ENCODE data around the gene STAT3. TPM values are rescaled to one million over a fixed set of nuclear protein-coding genes. Genes with fewer than 3 reads are reported as not detected.

The STAT3 gene
- total and polyA plus RNA-seq, 9 of the 15 experiments (the other 6 are each of a cell fraction or from before 2014, with no cell fraction given) = 90.0 to 179 (median 114) TPM

GRCh38 chr17:42276609-42277341 lies 111.5 kb downstream of the STAT3 start (continued):
- TF ChIP-seq TBP (optimal IDR thresholded peaks at IDR 0.05; ENCODE audit: low read depth, low read length) = peak; percentile 21
- peak; percentile 62; the same call in 1 of the 2 replicates for TF ChIP-seq CREM (IDR thresholded peaks at IDR 0.05; ENCODE audit: low read depth)
- TF ChIP-seq KDM1A (IDR thresholded peaks at IDR 0.05) = no peak
- TF ChIP-seq, protein P1, sequence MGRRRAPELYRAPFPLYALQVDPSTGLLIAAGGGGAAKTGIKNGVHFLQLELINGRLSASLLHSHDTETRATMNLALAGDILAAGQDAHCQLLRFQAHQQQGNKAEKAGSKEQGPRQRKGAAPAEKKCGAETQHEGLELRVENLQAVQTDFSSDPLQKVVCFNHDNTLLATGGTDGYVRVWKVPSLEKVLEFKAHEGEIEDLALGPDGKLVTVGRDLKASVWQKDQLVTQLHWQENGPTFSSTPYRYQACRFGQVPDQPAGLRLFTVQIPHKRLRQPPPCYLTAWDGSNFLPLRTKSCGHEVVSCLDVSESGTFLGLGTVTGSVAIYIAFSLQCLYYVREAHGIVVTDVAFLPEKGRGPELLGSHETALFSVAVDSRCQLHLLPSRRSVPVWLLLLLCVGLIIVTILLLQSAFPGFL (CRISPR knock-in tag; IDR thresholded peaks at IDR 0.05) = no peak
- no peak for TF ChIP-seq FOXO4 (CRISPR knock-in tag; IDR thresholded peaks at IDR 0.05)
- TF ChIP-seq, protein P2, sequence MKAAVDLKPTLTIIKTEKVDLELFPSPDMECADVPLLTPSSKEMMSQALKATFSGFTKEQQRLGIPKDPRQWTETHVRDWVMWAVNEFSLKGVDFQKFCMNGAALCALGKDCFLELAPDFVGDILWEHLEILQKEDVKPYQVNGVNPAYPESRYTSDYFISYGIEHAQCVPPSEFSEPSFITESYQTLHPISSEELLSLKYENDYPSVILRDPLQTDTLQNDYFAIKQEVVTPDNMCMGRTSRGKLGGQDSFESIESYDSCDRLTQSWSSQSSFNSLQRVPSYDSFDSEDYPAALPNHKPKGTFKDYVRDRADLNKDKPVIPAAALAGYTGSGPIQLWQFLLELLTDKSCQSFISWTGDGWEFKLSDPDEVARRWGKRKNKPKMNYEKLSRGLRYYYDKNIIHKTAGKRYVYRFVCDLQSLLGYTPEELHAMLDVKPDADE (conservative IDR thresholded peaks at IDR 0.05; ENCODE audit: control insufficient read depth, low read depth, low read length) = no peak
- peak; percentile 95 for TF ChIP-seq RBM22 (IDR thresholded peaks at IDR 0.05; ENCODE audit: low read depth, low read length, poor library complexity, severe bottlenecking)
- peak; percentile 75; the same call in 1 of the 2 replicates for TF ChIP-seq PHF21A (IDR thresholded peaks at IDR 0.05; ENCODE audit: borderline replicate concordance, low read depth)
- no peak for TF ChIP-seq MCM2 (IDR thresholded peaks at IDR 0.05; ENCODE audit: low read depth)
- TF ChIP-seq CEBPB (tag; IDR thresholded peaks at IDR 0.05) = no peak
- no peak for TF ChIP-seq TRIM24 (IDR thresholded peaks at IDR 0.05)
- peak; percentile 92 for TF ChIP-seq NFIC (IDR thresholded peaks at IDR 0.05)
- TF ChIP-seq, protein P3, sequence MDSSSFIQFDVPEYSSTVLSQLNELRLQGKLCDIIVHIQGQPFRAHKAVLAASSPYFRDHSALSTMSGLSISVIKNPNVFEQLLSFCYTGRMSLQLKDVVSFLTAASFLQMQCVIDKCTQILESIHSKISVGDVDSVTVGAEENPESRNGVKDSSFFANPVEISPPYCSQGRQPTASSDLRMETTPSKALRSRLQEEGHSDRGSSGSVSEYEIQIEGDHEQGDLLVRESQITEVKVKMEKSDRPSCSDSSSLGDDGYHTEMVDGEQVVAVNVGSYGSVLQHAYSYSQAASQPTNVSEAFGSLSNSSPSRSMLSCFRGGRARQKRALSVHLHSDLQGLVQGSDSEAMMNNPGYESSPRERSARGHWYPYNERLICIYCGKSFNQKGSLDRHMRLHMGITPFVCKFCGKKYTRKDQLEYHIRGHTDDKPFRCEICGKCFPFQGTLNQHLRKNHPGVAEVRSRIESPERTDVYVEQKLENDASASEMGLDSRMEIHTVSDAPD (CRISPR knock-in tag; IDR thresholded peaks at IDR 0.05) = no peak
- TF ChIP-seq NELFE (IDR thresholded peaks at IDR 0.05; ENCODE audit: insufficient read depth, insufficient read length) = no peak
- no peak for TF ChIP-seq ATF1 (CRISPR knock-in tag; IDR thresholded peaks at IDR 0.05)
- TF ChIP-seq ATF1 (tag; IDR thresholded peaks at IDR 0.05) = peak; percentile 29
- TF ChIP-seq RCOR1 (IDR thresholded peaks at IDR 0.05; ENCODE audit: borderline replicate concordance in 1 of 2, low read depth in 2 of 2, low read length in 2 of 2) = peak in 1 of 2 experiments; percentile 8; a peak in 1 of 4 replicates
- TF ChIP-seq ZNF445 (CRISPR knock-in tag; IDR thresholded peaks at IDR 0.05; ENCODE audit: low read depth) = 0 out of 2 replicates have a peak, but pooled peaks have one; percentile 41
- TF ChIP-seq MTF1 (CRISPR knock-in tag; IDR thresholded peaks at IDR 0.05; ENCODE audit: borderline replicate concordance) = no peak
- TF ChIP-seq NFE2 (IDR thresholded peaks at IDR 0.05; ENCODE audit: low read depth) = peak; percentile 69
- TF ChIP-seq HDAC2 (IDR thresholded peaks at IDR 0.05) = no peak; the same call in none of the 2 replicates
- TF ChIP-seq TGIF2 (CRISPR knock-in tag; IDR thresholded peaks at IDR 0.05) = no peak
- TF ChIP-seq RAD21 (CRISPR knock-in tag; conservative IDR thresholded peaks at IDR 0.05 in 1 of 2, IDR thresholded peaks at IDR 0.05 in 1 of 2) = no peak
- no peak for TF ChIP-seq OTX1 (CRISPR knock-in tag; IDR thresholded peaks at IDR 0.05)
- TF ChIP-seq KDM2B (CRISPR knock-in tag; IDR thresholded peaks at IDR 0.05) = no peak
- no peak for TF ChIP-seq ZNF311 (CRISPR knock-in tag; IDR thresholded peaks at IDR 0.05)
